MM.1S (cell line): Measurements from ENCODE around the gene MGAT4C.

Experiments
- DNase-seq: peaks from one replicate; pipeline ENCODE4 v3.0.0-alpha.2; 2015
- H2AFZ ChIP-seq: fragments of 300-600 bp; sonication (generic); 2 replicates; pipeline ENCODE4 v1.6.0; 2016; ENCODE audit warnings: antibody characterized with exemption, low read length
- H3F3A ChIP-seq: fragments of 300-600 bp; sonication (generic); 2 replicates; pipeline ENCODE4 v1.6.1; 2016; ENCODE audit warnings: mild to moderate bottlenecking, antibody characterized with exemption, low read length, moderate library complexity, mixed read lengths; ENCODE audit not compliant: insufficient read depth
- H3K27ac ChIP-seq: fragments of 300-600 bp; sonication (generic); 2 replicates; pipeline ENCODE4 v1.5.1; 2016; ENCODE audit warnings: mild to moderate bottlenecking, low read length
- H3K27me3 ChIP-seq: fragments of 300-600 bp; sonication (generic); replicated peaks from 2 replicates; pipeline ENCODE4 v1.6.0; 2016; ENCODE audit warnings: low read length; ENCODE audit not compliant: insufficient read depth
- H3K36me3 ChIP-seq: fragments of 300-600 bp; sonication (generic); replicated peaks from 2 replicates; pipeline ENCODE4 v1.6.1; 2016; ENCODE audit warnings: mild to moderate bottlenecking, low read length, mixed read lengths; ENCODE audit not compliant: insufficient read depth
- H3K4me1 ChIP-seq: fragments of 300-600 bp; sonication (generic); 2 replicates; pipeline ENCODE4 v1.6.1; 2016; ENCODE audit warnings: low read length, mixed read lengths
- H3K4me2 ChIP-seq: fragments of 300-600 bp; sonication (generic); 2 replicates; pipeline ENCODE4 v1.6.0; 2016; ENCODE audit warnings: low read depth, low read length
- H3K4me3 ChIP-seq: fragments of 300-600 bp; sonication (generic); 2 replicates; pipeline ENCODE4 v1.5.1; 2016; ENCODE audit warnings: low read length, mixed read lengths
- H3K79me2 ChIP-seq: fragments of 300-600 bp; sonication (generic); 2 replicates; pipeline ENCODE4 v1.6.1; 2016; ENCODE audit warnings: mixed run types, low read length, mixed read lengths
- H3K9ac ChIP-seq: fragments of 300-600 bp; sonication (generic); 2 replicates; pipeline ENCODE4 v1.6.1; 2016; ENCODE audit warnings: low read length, mixed read lengths
- H3K9me2 ChIP-seq: fragments of 300-600 bp; sonication (generic); replicated peaks from 2 replicates; pipeline ENCODE4 v1.6.1; 2016; ENCODE audit warnings: mild to moderate bottlenecking, low read length, mixed read lengths; ENCODE audit not compliant: insufficient read depth
- H3K9me3 ChIP-seq: fragments of 300-600 bp; sonication (generic); replicated peaks from 2 replicates; pipeline ENCODE4 v1.6.1; 2016; ENCODE audit warnings: mild to moderate bottlenecking, low read length, mixed read lengths; ENCODE audit not compliant: insufficient read depth
- H4K20me1 ChIP-seq: fragments of 300-600 bp; sonication (generic); 2 replicates; pipeline ENCODE4 v1.6.1; 2016; ENCODE audit warnings: mild to moderate bottlenecking, low read length, moderate library complexity, mixed read lengths; ENCODE audit not compliant: insufficient read depth
- EZH2 ChIP-seq: fragments of 300-600 bp; sonication (generic); optimal IDR thresholded peaks from 2 replicates; pipeline ENCODE3; 2017; ENCODE audit warnings: low read depth, mild to moderate bottlenecking, antibody characterized with exemption, low read length, mixed read lengths
- EZH2phosphoT487 ChIP-seq: fragments of 300-600 bp; sonication (generic); IDR thresholded peaks from 2 replicates; pipeline ENCODE4 v1.6.1; 2018; ENCODE audit warnings: antibody characterized with exemption, low read length
- TF ChIP-seq, protein P1 (sequence below): fragments of 300-600 bp; sonication (generic); IDR thresholded peaks from 2 replicates; pipeline ENCODE4 v1.5.1; 2016; ENCODE audit warnings: antibody characterized with exemption, low read length, mixed read lengths

Gene MGAT4C

DNA sequence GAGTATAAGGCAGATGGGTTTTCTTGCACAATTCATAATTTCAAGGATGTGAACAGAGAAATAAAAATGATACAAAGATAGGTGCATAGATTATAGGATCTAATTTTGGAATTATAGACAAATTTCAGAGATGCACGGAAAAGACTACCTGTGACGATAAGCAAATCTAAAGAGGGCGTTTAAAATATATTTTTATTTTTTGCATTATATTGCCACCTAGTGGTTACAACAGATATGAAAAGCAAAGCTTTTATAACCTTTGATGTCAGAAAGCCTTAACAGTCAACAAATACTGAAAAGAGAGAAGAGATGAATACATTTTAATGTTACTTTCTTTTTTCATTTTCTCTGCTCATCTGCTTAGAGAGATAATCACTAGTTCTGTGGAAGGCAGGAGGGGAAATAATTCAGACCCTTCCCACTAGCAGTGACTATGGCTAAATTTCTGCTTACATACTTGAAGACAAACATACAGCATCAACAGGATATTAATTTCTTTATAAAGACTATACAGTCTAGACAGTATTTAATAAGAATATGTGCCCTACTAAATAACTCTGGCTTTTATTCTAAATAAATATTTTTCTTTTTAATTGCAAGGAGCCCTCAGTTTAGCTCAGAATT is 335.8 kb downstream of the MGAT4C start:
- H3K36me3 ChIP-seq, result no peaks in the 10 kb centered on the region
- H2AFZ ChIP-seq, result no peak overlapping the region; the same call in 1 of the 2 replicates
- H3K4me2 ChIP-seq, result peak overlapping the region; percentile 46; the same call in 1 of the 2 replicates
- no peaks in the 10 kb centered on the region for H3K27me3 ChIP-seq
- no peaks in the 10 kb centered on the region for H4K20me1 ChIP-seq
- no peaks in the 10 kb centered on the region for H3K9me2 ChIP-seq
- no peaks in the 10 kb centered on the region for H3F3A ChIP-seq
- TF ChIP-seq EZH2, result no peak
- TF ChIP-seq, protein P1, sequence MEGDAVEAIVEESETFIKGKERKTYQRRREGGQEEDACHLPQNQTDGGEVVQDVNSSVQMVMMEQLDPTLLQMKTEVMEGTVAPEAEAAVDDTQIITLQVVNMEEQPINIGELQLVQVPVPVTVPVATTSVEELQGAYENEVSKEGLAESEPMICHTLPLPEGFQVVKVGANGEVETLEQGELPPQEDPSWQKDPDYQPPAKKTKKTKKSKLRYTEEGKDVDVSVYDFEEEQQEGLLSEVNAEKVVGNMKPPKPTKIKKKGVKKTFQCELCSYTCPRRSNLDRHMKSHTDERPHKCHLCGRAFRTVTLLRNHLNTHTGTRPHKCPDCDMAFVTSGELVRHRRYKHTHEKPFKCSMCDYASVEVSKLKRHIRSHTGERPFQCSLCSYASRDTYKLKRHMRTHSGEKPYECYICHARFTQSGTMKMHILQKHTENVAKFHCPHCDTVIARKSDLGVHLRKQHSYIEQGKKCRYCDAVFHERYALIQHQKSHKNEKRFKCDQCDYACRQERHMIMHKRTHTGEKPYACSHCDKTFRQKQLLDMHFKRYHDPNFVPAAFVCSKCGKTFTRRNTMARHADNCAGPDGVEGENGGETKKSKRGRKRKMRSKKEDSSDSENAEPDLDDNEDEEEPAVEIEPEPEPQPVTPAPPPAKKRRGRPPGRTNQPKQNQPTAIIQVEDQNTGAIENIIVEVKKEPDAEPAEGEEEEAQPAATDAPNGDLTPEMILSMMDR, result peak; percentile 55
- no peak for TF ChIP-seq EZH2phosphoT487
- no peaks in the 10 kb centered on the region for H3K9me3 ChIP-seq
- DNase-seq, result peak; percentile 66
- no peaks in the 10 kb centered on the region for H3K4me1 ChIP-seq
- H3K4me3 ChIP-seq, result no peak overlapping the region
- H3K27ac ChIP-seq, result no peak overlapping the region
- H3K79me2 ChIP-seq, result no peaks in the 10 kb centered on the region
- H3K9ac ChIP-seq, result no peak overlapping the region
